Measurements from ENCODE around the gene MYO3B. TPM values are rescaled to one million over a fixed set of nuclear protein-coding genes. Genes with fewer than 3 reads are reported as not detected.

The MYO3B gene
- polyA plus RNA-seq, 12 donors = 0.07 to 3.2 (median 0.23) TPM; not detected in 2

- no peak for DNase-seq
These were observed 193.5 kb downstream of the MYO3B start for GRCh38 chr2:170371231-170371998.

- DNase-seq = no peak
These were observed 197.2 kb downstream of the MYO3B start for GRCh38 chr2:170375192-170375591.

GRCh38 chr2:170377500-170378207 lies 199.7 kb downstream of the MYO3B start:
- DNase-seq = no peak

GRCh38 chr2:170380267-170380666 lies 202.3 kb downstream of the MYO3B start:
- no peak for DNase-seq

- DNase-seq = no peak
These were observed 203.7 kb downstream of the MYO3B start for GRCh38 chr2:170381678-170382077.

GRCh38 chr2:170386554-170386953 lies 208.6 kb downstream of the MYO3B start:
- no peak for DNase-seq

GRCh38 chr2:170391018-170391417 lies 213.1 kb downstream of the MYO3B start:
- DNase-seq = no peak

- DNase-seq = no peak
These were observed 213.8 kb downstream of the MYO3B start for GRCh38 chr2:170391697-170392096.

- DNase-seq = no peak
These were observed 216.0 kb downstream of the MYO3B start for GRCh38 chr2:170393861-170394498.

- DNase-seq = no peak
These were observed 216.9 kb downstream of the MYO3B start for GRCh38 chr2:170394641-170395387.

GRCh38 chr2:170396799-170397459 lies 219.0 kb downstream of the MYO3B start:
- no peak for DNase-seq

GRCh38 chr2:170401187-170401586 lies 223.2 kb downstream of the MYO3B start:
- no peak for DNase-seq

- no peak for DNase-seq
These were observed 226.9 kb downstream of the MYO3B start for GRCh38 chr2:170404846-170405245.

GRCh38 chr2:170405326-170405725 lies 227.4 kb downstream of the MYO3B start:
- DNase-seq = no peak

- no peak for DNase-seq
These were observed 230.7 kb downstream of the MYO3B start for GRCh38 chr2:170408461-170409163.

- DNase-seq = peak; percentile 61
These were observed 231.2 kb downstream of the MYO3B start for GRCh38 chr2:170409164-170409535.

- DNase-seq = no peak
These were observed 233.7 kb downstream of the MYO3B start for GRCh38 chr2:170411660-170412059.

- DNase-seq = no peak
These were observed 243.2 kb downstream of the MYO3B start for GRCh38 chr2:170420961-170421687.

- DNase-seq = no peak
These were observed 246.0 kb downstream of the MYO3B start for GRCh38 chr2:170423919-170424318.

- peak; percentile 16 for DNase-seq
These were observed 247.4 kb downstream of the MYO3B start for GRCh38 chr2:170425281-170425751.
